Heart left ventricle (tissue), 16 donors: Measurements from ENCODE around the gene ANO2. TPM values are rescaled to one million over a fixed set of nuclear protein-coding genes. Genes with fewer than 3 reads are reported as not detected.

ENCODE experiments used
- ATAC-seq, 4 donors: fragments of 200-7000 bp; cut with Tn5 transposase; one replicate each; pipeline ENCODE4 v1.9.1; 2020 to 2022; ENCODE audit warnings: moderate library complexity in 4 of 4, mild to moderate bottlenecking in 3 of 4, moderate number of reproducible peaks in 1 of 4
- DNase-seq, 5 donors: peaks; one replicate each; pipeline ENCODE4 v3.0.0-alpha.2; 2020
- H3K27ac ChIP-seq, 12 donors: fragments of 200-600 bp; sonication (generic) in 4 of 12; one replicate each; pipeline versions ENCODE4 v1.5.0 to v1.8.0; 2016 to 2022; ENCODE audit warnings: mild to moderate bottlenecking in 2 of 12
- H3K27me3 ChIP-seq, 9 donors: fragments of 200-600 bp; sonication (generic) in 2 of 9; one replicate each; pipeline versions ENCODE4 v1.5.1 to v1.8.0; 2016 to 2022; ENCODE audit warnings: mild to moderate bottlenecking in 3 of 9
- H3K36me3 ChIP-seq, 9 donors: fragments of 200-600 bp; sonication (generic) in 2 of 9; one replicate each; pipeline versions ENCODE4 v1.5.0 to v1.8.0; 2018 to 2022; ENCODE audit warnings: mild to moderate bottlenecking in 2 of 9
- H3K4me1 ChIP-seq, 12 donors: fragments of 200-600 bp; sonication (generic) in 4 of 12; one replicate each; pipeline versions ENCODE4 v1.5.0 to v1.8.0; 2016 to 2022; ENCODE audit warnings: mild to moderate bottlenecking in 3 of 12
- H3K4me3 ChIP-seq, 12 donors: fragments of 200-600 bp; sonication (generic) in 4 of 12; one replicate each; pipeline versions ENCODE4 v1.5.0 to v1.8.0; 2017 to 2022; ENCODE audit warnings: mild to moderate bottlenecking in 9 of 12, moderate library complexity in 4 of 12
- H3K9me3 ChIP-seq, 12 donors: fragments of 200-600 bp; sonication (generic) in 4 of 12; one replicate each; pipeline versions ENCODE4 v1.5.0 to v1.8.0; 2016 to 2022; ENCODE audit warnings: mild to moderate bottlenecking in 1 of 12
- POLR2A ChIP-seq, 2 donors: fragments of 450-650 bp; IDR thresholded peaks; one replicate each; pipeline ENCODE4 v1.6.1; 2017; ENCODE audit warnings: antibody characterized with exemption in 2 of 2, mild to moderate bottlenecking in 2 of 2, moderate library complexity in 2 of 2
- WGBS, 4 donors: extraction: QIAGEN DNeasy Blood & Tissue Kit in 2 of 4; methylation state at CpG; one replicate each; pipeline versions ENCODE4 v1.1.5 to v1.1.7; 2013 to 2018; 5-methylcytosine and 5-hydroxymethylcytosine counted together
- intact Hi-C, 10 donors: fragments of 100-400 bp; cut with DNase I; formaldehyde crosslinking; loops; one replicate each; pipeline versions ENCODE4 v1.11.1 to v1.14.2; 2022
- polyA plus RNA-seq, 2 donors: library from polyadenylated mRNA; stranded (reverse); fragments of 200-250 nt; gene quantifications; one replicate each; pipeline ENCODE4 v1.2.3, GENCODE V29; 2013
- total RNA-seq, 9 donors: library from RNA; depleted of rRNA in 2 of 9; stranded (reverse); fragments of >200 nt in 2 of 9; fragmentation: NEBNext Ultra II Directional in 3 of 9; extraction: Animal tissue kit (Norgen Biotek cat#: 25700) in 3 of 9; gene quantifications; one replicate each; pipeline versions ENCODE4 v1.1.0 to v1.2.4, GENCODE V29; 2016 to 2023
- TF ChIP-seq, protein P1 (sequence below), 12 donors: fragments of 200-600 bp; sonication (generic) in 4 of 12; IDR thresholded peaks; one replicate each; pipeline versions ENCODE4 v1.5.0 to v1.8.0; 2018 to 2022; ENCODE audit warnings: antibody characterized with exemption in 12 of 12, mild to moderate bottlenecking in 5 of 12
- donor health status: ischemic (EF 13 %, LVEDD 7.1; RV severe dilation, severe dysfunction).
- donor health status: healthy with polysubstance abuse.
- donor health status: DM: no; HTN: yes; CAD: no.
- donor health status: DM: no; HTN: no; CAD: no.
- donor health status: ischemic (EF 25% LVEDD 6.9; RV normal size, moderate dysfunction).
- donor health status: ischemic (EF 25% LVEDD 5.7; RV mildly dilated, moderate dysfunction).
- donor health status: healthy.
- donor health status: DM: yes; HTN: yes; CAD: no.
- donor health status: ischemic (EF 35%, LVEDD 5.7; RV mildly dilated, moderate dysfunction).
- donor health status: nonischemic (EF 11% LVEDD 7.7; RV severe dilation, severe dysfunction).
- donor health status: DM: yes; HTN: yes; CAD: no.
- donor health status: PGD.
- donor health status: ischemic (EF 29% LVEDD 5.4; RV normal size, mild dysfunction).
- donor health status: nonischemic (EF 23%, LVEDD 6.1; RV moderate dilation, normal function).

Gene ANO2
- total and polyA plus RNA-seq, 11 donors, result 3.4 to 19.4 (median 9.4) TPM

- Histone ChIP-seq H3K9me3 (no peaks in the 10 kb centered on the region), H3K4me3 (no peak overlapping the region), H3K4me1 (no peaks in the 10 kb centered on the region), H3K27me3 (peaks cover 0 to 7% (median 0%) of the 10 kb centered on the region in 9 donors), H3K36me3 (peaks cover 0 to 20% (median 0%) of the 10 kb centered on the region in 9 donors), H3K27ac (no peak overlapping the region)
- WGBS, 4 donors, result 76 to 94% (median 87%) methylated on average over 4 of the region's 4 CpGs
- DNase-seq (no peak), ATAC-seq (no peak)
- intact Hi-C loops, result no loop called here
- TF ChIP-seq, protein P1, sequence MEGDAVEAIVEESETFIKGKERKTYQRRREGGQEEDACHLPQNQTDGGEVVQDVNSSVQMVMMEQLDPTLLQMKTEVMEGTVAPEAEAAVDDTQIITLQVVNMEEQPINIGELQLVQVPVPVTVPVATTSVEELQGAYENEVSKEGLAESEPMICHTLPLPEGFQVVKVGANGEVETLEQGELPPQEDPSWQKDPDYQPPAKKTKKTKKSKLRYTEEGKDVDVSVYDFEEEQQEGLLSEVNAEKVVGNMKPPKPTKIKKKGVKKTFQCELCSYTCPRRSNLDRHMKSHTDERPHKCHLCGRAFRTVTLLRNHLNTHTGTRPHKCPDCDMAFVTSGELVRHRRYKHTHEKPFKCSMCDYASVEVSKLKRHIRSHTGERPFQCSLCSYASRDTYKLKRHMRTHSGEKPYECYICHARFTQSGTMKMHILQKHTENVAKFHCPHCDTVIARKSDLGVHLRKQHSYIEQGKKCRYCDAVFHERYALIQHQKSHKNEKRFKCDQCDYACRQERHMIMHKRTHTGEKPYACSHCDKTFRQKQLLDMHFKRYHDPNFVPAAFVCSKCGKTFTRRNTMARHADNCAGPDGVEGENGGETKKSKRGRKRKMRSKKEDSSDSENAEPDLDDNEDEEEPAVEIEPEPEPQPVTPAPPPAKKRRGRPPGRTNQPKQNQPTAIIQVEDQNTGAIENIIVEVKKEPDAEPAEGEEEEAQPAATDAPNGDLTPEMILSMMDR (IDR thresholded peaks at IDR 0.05), result no peak
- TF ChIP-seq POLR2A (IDR thresholded peaks at IDR 0.05), result no peak
Observed at GRCh38 chr12:5915511-5915910, 29.5 kb downstream of the ANO2 start.

DNA sequence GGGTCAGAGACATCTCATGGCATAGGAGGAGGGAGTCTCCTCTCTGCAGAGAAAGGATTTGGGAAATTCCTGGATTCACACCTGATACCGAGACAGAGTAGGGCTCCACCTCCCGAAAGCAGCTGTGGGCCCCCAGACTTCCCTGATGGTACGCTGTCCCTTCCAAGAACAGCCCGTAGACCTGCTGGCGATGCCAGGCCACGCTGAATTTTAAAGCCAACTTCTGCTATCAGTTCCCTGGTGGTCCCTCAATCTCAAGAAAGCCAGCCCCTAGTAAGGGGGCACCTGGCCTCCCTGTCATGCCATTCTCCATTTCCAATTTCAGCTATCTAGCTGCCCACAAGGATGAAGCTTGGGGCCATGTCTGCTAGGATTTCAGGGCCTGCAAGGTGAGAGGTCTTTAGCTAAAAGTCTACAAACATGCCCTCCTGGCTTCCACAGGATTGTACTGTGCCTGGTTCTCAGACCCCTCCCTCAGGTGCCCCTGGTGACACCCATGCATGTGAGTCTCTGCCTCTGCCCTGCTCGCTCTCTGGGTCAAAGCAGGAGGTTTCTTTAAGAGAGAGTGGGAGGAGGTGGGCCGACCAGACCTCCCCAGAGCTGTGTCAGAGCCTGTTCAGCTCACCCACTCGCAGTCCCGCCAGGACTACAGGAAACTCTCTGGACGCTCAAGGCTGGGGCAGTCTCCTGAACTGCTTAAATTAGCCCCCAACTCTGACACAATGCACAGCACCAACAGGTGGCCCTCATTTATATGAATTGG is 30.5 kb downstream of the ANO2 start:
- Histone ChIP-seq H3K9me3 (no peaks in the 10 kb centered on the region), H3K4me1 (no peaks in the 10 kb centered on the region), H3K27ac (no peak overlapping the region), H3K4me3 (no peak overlapping the region), H3K36me3 (peaks cover 0 to 16% (median 0%) of the 10 kb centered on the region in 9 donors), H3K27me3 (peaks cover 0 to 7% (median 0%) of the 10 kb centered on the region in 9 donors)
- DNase-seq (no peak), ATAC-seq (no peak)
- TF ChIP-seq, protein P1 (IDR thresholded peaks at IDR 0.05), result no peak
- no peak for TF ChIP-seq POLR2A (IDR thresholded peaks at IDR 0.05)
- WGBS, 4 donors, result 72 to 81% (median 75%) methylated on average over 11 of the region's 11 CpGs
- intact Hi-C loops, result no loop called here

DNA sequence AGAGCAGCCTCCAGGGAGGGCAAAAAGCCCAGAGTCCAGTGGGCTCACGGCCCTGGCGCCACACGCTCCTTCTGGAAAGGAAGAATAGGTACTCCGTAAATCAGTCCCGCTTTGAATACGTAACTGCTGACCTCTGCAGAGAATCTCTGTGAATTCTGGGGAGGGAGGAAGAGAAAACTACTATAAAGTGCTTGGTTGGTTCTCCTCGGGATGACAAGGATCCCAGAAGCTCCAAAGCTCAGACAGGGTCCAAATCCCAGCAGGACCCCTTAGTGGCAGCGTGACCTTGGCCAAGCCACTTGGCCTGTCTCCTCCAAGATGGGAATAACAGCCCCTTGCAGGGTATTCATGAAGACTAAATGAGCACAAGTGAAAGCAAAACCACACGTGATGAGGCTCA is 31.7 kb downstream of the ANO2 start:
- intact Hi-C loops, result no loop called here
- no peak overlapping the region for H3K27ac ChIP-seq
- peaks cover 0 to 7% (median 0%) of the 10 kb centered on the region in 9 donors for H3K27me3 ChIP-seq
- peaks cover 0 to 20% (median 2%) of the 10 kb centered on the region in 9 donors for H3K36me3 ChIP-seq
- no peak overlapping the region for H3K4me3 ChIP-seq
- 90 to 95% (median 91%) methylated on average over 9 of the region's 9 CpGs for WGBS, 4 donors
- no peak for TF ChIP-seq POLR2A (IDR thresholded peaks at IDR 0.05)
- H3K4me1 ChIP-seq, result no peaks in the 10 kb centered on the region
- no peaks in the 10 kb centered on the region for H3K9me3 ChIP-seq
- DNase-seq, result no peak
- ATAC-seq, result no peak

DNA sequence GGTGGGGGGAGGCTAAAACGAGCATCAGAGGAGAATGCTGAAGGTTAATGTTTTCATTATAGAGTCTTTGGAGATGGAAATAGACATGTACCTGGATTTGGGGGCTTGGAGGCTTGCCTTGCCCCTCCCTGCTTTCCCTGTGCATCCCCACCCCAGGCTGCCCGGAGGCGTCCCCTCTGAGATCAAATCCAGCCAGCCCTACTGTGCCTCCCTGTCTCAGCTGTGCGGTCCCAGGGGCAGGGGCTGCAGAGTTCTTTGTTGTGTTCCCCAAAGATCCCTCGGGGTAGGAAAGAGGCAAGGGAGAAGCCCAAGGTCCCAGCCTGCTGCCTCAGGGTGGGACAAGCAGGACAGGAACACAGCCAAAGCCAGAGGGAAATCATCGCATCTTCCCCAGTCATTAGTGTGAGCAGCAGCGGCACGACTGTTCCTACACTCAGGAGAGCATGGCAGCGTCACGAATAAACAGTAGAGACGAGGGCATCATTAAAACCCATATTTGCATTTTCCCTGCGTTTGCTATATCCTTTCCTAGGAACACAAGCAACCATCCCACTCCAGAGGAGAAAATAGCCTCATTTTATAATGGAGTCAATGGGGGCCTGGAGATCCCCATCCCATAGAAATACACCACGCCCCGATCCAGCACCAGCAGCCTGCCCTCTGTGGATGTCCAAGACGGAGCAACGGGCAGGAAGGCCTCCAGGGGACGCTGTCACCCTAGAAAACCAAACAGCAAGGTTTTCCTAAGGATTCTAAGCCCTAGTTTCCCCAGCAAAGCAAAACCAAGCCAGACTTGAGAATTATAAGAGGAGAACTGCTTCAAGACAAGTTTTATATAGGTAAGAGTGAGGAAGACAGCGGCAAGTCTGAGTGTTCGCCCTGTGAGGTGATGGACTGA is 32.4 kb downstream of the ANO2 start:
- Histone ChIP-seq H3K27me3 (peaks cover 0 to 7% (median 0%) of the 10 kb centered on the region in 9 donors), H3K4me3 (no peak overlapping the region), H3K27ac (no peak overlapping the region), H3K36me3 (peaks cover 0 to 20% (median 2%) of the 10 kb centered on the region in 9 donors), H3K4me1 (no peaks in the 10 kb centered on the region), H3K9me3 (no peaks in the 10 kb centered on the region)
- WGBS, 4 donors, result 76 to 79% (median 78%) methylated on average over 19 of the region's 19 CpGs
- DNase-seq, result no peak
- no peak for ATAC-seq
- TF ChIP-seq, protein P1 (IDR thresholded peaks at IDR 0.05), result no peak
- TF ChIP-seq POLR2A (IDR thresholded peaks at IDR 0.05), result no peak
- intact Hi-C loops, result no loop called here
